Psoas muscle (tissue), 8 donors: ENCODE measurements around the gene ARHGAP45. TPM values are rescaled to one million over a fixed set of nuclear protein-coding genes. Genes with fewer than 3 reads are reported as not detected.
"Not testable (repeated sequence)": the region's sequence is repeated elsewhere in the genome, so short reads cannot be mapped to it uniquely, and the experiment has no call there.

Source experiments
- ATAC-seq, 4 donors: fragments of 200-7000 bp; cut with Tn5 transposase; one replicate each; pipeline ENCODE4 v1.9.1; 2020; ENCODE audit warnings: moderate library complexity in 3 of 4, mild to moderate bottlenecking in 2 of 4
- DNase-seq, 2 donors: peaks; one replicate each; pipeline ENCODE4 v3.0.0-alpha.2; 2020
- H3K27ac ChIP-seq: fragments of 200-600 bp; one replicate; pipeline ENCODE4 v1.8.0; 2022
- H3K27me3 ChIP-seq, 3 donors: fragments of 200-600 bp in 1 of 3; one replicate each; pipeline versions ENCODE4 v1.6.1 to v1.8.0; 2013 to 2022; ENCODE audit warnings: low read length in 2 of 3, mild to moderate bottlenecking in 2 of 3, moderate library complexity in 1 of 3; ENCODE audit not compliant: insufficient read depth in 3 of 3
- H3K36me3 ChIP-seq, 2 donors: fragments of 200-600 bp in 1 of 2; one replicate each; pipeline versions ENCODE4 v1.6.1 to v1.8.0; 2013 to 2022; ENCODE audit warnings: low read depth in 1 of 2, mild to moderate bottlenecking in 1 of 2, moderate library complexity in 1 of 2; ENCODE audit not compliant: insufficient read depth in 1 of 2
- H3K4me1 ChIP-seq: fragments of 200-600 bp; one replicate; pipeline ENCODE4 v1.8.0; 2022
- H3K4me3 ChIP-seq: fragments of 200-600 bp; one replicate; pipeline ENCODE4 v1.8.0; 2022; ENCODE audit warnings: mild to moderate bottlenecking
- H3K9me3 ChIP-seq: fragments of 200-600 bp; one replicate; pipeline ENCODE4 v1.8.0; 2022
- WGBS, 3 donors: extraction: QIAGEN DNeasy Blood & Tissue Kit; methylation state at CpG; one replicate each; pipeline versions ENCODE4 v1.1.6 to v1.1.7; 2013; 5-methylcytosine and 5-hydroxymethylcytosine counted together
- intact Hi-C, 2 donors: fragments of 100-400 bp; cut with DNase I; formaldehyde crosslinking; loops; one replicate each; pipeline versions ENCODE4 v1.11.0 to v1.14.2; 2022
- polyA plus RNA-seq, 3 donors: library from polyadenylated mRNA; stranded (reverse); fragments of 200-250 nt; gene quantifications; one replicate each; pipeline ENCODE4 v1.2.3, GENCODE V29; 2013
- total RNA-seq, 4 donors: library from RNA; stranded (reverse); fragmentation: NEBNext Ultra II Directional in 2 of 4; extraction: Animal tissue kit (Norgen Biotek cat#: 25700) in 2 of 4; gene quantifications; one replicate each; pipeline versions ENCODE4 v1.2.1 to v1.2.4, GENCODE V29; 2021 to 2023
- TF ChIP-seq, protein P1 (sequence below): fragments of 200-600 bp; IDR thresholded peaks from one replicate; pipeline ENCODE4 v1.8.0; 2022; ENCODE audit warnings: antibody characterized with exemption
- donor health status: healthy with polysubstance abuse.
- donor health status: DM: no; HTN: no; CAD: no; lungs with moderate emphysema.
- donor health status: Bipolar disorder and iron deficiency.
- donor health status: healthy.
- donor health status: DM: yes; HTN: yes; CAD: no.
- donor health status: DM: no; HTN: no; CAD: no.
- donor health status: DM: no; HTN: no; CAD: no.
- donor health status: DM: yes; HTN: yes; CAD: no.

The ARHGAP45 gene
- total and polyA plus RNA-seq, 7 donors = 1.2 to 4.0 (median 2.0) TPM

DNA sequence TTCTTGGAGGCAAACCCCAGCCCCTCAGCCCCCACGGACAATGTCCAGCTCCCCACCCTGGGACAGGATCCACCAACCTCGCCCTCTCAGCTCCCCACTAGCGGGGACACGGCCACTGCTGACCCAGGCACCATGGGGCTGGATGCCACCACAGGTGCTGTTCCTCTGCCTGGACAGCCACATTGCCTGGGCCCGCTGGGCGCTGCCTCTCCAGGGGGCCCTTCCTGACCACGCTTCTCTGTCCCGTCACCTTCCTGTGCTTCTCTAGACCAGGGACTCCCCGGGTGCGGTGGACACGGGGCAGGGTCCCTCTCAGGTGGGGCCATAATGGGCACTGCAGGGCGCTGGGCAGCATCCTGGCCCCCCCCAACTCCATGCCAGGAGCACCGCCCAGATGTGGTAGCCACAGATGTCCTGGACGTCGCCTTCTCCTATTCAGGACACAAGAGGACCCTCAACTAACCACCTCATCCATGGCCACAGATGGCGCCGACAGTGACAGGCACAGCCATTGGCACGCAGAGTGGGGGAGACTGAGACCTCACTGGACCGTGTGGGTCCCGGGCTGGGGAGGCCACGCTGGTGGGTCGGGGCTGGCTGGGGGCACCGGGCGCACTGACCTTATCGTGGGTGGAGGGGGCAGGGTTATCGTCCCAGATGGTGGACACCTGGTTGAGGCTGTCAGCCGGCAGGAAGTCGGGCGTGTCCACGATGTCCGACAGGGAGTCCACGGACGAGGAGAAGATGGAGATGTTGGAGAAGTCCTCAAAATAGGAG lies 60.2 kb downstream of the ARHGAP45 start:
- Histone ChIP-seq H3K4me1 (peaks cover 25% of the 10 kb centered on the region), H3K9me3 (no peaks in the 10 kb centered on the region), H3K4me3 (no peak overlapping the region), H3K36me3 (peaks cover 2 to 59% of the 10 kb centered on the region in 2 donors), H3K27me3 (no peaks in the 10 kb centered on the region), H3K27ac (peak overlapping the region; percentile 79)
- intact Hi-C loops = loop anchor here in 1 of 2 donors (5.0 kb wide), 1 partner anchor 55 kb away; no protein-coding TSS in a partner anchor
- ATAC-seq (no peak), DNase-seq (no peak)
- WGBS, 3 donors = 92 to 94% (median 93%) methylated on average over 32 to 33 of the region's 33 CpGs
- TF ChIP-seq, protein P1, sequence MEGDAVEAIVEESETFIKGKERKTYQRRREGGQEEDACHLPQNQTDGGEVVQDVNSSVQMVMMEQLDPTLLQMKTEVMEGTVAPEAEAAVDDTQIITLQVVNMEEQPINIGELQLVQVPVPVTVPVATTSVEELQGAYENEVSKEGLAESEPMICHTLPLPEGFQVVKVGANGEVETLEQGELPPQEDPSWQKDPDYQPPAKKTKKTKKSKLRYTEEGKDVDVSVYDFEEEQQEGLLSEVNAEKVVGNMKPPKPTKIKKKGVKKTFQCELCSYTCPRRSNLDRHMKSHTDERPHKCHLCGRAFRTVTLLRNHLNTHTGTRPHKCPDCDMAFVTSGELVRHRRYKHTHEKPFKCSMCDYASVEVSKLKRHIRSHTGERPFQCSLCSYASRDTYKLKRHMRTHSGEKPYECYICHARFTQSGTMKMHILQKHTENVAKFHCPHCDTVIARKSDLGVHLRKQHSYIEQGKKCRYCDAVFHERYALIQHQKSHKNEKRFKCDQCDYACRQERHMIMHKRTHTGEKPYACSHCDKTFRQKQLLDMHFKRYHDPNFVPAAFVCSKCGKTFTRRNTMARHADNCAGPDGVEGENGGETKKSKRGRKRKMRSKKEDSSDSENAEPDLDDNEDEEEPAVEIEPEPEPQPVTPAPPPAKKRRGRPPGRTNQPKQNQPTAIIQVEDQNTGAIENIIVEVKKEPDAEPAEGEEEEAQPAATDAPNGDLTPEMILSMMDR = no peak

GRCh38 chr19:1128106-1128505 lies 61.1 kb downstream of the ARHGAP45 start:
- H3K4me1 ChIP-seq = peaks cover 33% of the 10 kb centered on the region
- H3K27ac ChIP-seq = no peak overlapping the region
- no peak for DNase-seq
- WGBS, 3 donors = 96 to 98% (median 97%) methylated on average over 17 of the region's 17 CpGs
- H3K27me3 ChIP-seq = no peaks in the 10 kb centered on the region
- TF ChIP-seq, protein P1 = no peak
- H3K4me3 ChIP-seq = no peak overlapping the region
- peaks cover 2 to 50% of the 10 kb centered on the region in 2 donors for H3K36me3 ChIP-seq
- intact Hi-C loops = loop anchor here in 1 of 2 donors (5.0 kb wide), 1 partner anchor 54 kb away; no protein-coding TSS in a partner anchor
- ATAC-seq = no peak
- no peaks in the 10 kb centered on the region for H3K9me3 ChIP-seq

DNA sequence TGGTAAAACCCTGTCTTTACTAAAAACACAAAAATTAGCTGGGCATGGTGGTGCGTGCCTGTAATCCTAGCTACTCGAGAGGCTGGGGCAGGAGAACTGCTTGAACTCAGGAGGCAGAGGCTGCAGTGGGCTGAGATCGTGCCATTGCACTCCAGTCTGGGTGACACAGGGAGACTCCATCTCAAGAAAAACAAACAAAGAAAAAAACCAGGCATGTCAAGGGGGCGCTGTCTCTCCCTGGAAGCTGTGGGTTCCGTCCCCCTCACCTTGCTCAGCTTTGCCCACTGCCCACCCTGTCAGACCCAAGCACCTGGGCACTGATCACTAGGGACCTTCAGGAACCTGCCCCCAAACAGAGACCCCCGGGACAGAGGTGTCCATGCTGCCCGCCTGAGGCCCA lies 62.1 kb downstream of the ARHGAP45 start:
- not testable (repeated sequence) for H3K4me3 ChIP-seq, DNase-seq, H3K27me3 ChIP-seq, H3K27ac ChIP-seq, ATAC-seq, H3K9me3 ChIP-seq
- Histone ChIP-seq H3K4me1 (peaks cover 33% of the 10 kb centered on the region), H3K36me3 (peaks cover 2 to 40% of the 10 kb centered on the region in 2 donors)
- WGBS, 3 donors = 95 to 98% (median 96%) methylated on average over 7 of the region's 7 CpGs
- intact Hi-C loops = loop anchor here in 1 of 2 donors (5.0 kb wide), 1 partner anchor 53 kb away; no protein-coding TSS in a partner anchor

GRCh38 chr19:1129535-1129934 lies 62.6 kb downstream of the ARHGAP45 start:
- H3K4me3 ChIP-seq = no peak overlapping the region
- TF ChIP-seq, protein P1 = no peak
- 93 to 96% (median 95%) methylated on average over 18 of the region's 18 CpGs for WGBS, 3 donors
- no peaks in the 10 kb centered on the region for H3K27me3 ChIP-seq
- peaks cover 33% of the 10 kb centered on the region for H3K4me1 ChIP-seq
- peaks cover 2 to 36% of the 10 kb centered on the region in 2 donors for H3K36me3 ChIP-seq
- no peaks in the 10 kb centered on the region for H3K9me3 ChIP-seq
- DNase-seq = no peak
- no peak overlapping the region for H3K27ac ChIP-seq
- intact Hi-C loops = loop anchor here in 1 of 2 donors (5.0 kb wide), 1 partner anchor 53 kb away; no protein-coding TSS in a partner anchor
- no peak for ATAC-seq
